ENCODE measurements around the gene THSD4.
"Not testable (repeated sequence)": the region's sequence is repeated elsewhere in the genome, so short reads cannot be mapped to it uniquely, and the experiment has no call there.

THSD4 gene

DNA sequence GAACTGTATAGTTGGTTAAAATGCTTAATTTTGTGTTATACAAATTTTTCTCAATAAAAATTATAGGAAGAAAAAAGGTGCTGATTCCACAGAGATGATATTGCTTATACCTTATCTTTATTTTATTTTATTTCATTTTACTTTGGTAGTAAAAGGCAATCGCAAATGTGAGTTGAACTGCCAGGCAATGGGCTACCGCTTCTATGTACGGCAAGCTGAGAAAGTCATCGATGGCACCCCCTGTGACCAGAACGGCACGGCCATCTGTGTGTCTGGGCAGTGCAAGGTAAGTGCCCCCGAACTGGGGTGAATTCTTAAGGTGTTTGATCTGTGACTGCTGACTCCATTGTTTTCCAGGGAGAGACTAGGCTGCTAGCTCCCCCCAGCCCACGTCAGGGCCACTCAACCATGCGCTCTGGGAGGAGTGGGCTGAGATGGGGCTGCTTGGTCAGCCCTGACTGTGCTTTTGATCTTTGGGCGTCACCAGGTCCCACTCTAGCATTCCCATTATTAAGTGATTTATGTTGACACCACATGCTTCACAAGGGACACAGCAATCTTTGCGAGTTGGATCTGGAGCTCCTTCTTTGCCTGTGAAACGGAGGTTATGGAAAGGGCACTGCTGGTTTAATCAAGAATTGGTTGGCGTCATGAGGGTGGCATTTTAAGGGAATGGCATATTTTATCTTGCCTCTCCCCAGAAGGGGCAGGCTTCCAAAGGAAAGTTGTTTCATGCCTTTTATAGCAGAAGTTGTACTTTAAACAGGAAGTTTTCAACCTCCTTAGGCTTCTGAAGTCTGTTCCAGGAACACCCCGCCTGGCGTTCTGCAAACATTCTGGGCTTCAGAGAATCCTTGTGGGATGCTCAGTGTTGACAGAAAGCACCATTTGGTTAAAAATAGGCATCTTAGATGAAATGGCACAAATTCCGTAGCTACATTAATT, 296.5 kb downstream of the THSD4 start:
- no peak for FAIRE-seq
- no peak for DNase-seq (ENCODE audit: low spot score)

DNA sequence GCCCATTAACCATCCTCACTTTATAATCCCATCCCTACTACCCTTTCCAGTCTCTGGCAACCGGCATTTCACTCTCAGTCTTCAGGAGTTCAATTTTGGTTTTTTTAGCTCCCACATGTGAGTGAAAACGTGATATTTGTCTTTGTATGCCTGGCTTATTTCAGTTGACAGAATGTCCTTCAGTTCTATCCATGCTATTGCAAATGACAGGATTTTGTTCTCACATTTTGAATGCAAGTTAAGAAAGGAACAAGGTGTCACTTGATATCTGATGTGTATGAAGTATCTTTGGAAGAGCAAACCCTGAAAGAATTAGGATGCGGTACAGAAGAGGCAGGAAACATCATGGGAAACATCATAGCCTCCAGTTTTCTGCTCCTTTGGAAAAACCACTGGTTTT, 298.1 kb downstream of the THSD4 start:
- DNase-seq (ENCODE audit: low spot score) (no peak), FAIRE-seq (no peak)

DNA sequence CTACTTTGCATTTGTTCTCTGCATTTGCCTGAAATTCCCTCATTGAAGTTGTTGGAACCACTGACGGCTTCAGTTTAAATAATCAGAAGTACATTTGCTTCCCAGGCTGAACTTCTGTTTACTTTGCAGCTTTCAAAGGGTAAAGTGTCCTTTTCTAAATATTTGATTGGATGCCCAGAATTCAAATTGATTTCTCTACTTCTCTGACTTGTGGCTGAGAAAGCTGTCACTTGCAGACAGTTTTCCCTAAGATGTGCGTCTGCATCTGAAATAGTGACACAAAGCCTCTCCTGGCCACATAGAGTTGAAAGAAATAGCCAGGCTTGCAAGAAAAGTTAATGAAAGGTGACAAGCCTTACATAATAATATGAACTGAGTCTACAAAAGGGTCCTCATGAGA, 299.6 kb downstream of the THSD4 start:
- DNase-seq (ENCODE audit: low spot score) (no peak), FAIRE-seq (no peak)

DNA sequence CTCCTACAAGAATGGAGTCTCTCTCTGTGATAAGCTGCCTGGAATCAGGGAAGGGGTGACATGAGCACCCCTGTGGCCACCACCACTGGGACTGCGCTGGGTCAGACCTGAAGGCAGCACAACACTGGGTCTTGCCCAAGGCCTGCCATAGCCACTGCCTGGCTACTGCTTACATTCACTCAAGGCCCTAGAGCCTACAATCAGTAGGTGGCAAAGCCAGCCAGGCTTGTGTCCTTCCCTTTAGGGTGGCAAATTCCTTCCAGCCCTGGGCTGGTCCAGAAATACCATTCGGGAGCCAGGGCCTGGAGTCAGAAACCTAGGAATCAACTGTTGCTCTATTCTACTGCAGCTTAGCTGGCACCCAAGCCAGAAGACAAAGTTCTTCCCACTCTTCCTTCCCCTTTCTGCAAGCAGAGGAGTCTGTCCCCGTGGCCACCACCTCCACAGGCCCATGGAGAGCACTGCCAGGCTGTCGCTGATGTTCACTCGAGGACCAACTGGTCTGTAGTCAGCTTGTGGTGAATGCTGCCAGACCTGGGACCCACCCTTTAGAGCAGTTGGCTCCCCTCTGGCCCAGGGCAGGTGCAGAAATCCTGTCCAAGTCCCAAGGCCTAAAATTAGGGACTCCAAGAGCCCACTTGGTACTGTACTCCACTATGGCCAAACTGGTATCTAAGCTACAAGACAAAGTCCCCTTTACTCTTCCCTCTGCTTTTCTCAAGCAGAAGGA, 307.4 kb downstream of the THSD4 start:
- no peak for DNase-seq (ENCODE audit: low spot score)
- no peak for FAIRE-seq

DNA sequence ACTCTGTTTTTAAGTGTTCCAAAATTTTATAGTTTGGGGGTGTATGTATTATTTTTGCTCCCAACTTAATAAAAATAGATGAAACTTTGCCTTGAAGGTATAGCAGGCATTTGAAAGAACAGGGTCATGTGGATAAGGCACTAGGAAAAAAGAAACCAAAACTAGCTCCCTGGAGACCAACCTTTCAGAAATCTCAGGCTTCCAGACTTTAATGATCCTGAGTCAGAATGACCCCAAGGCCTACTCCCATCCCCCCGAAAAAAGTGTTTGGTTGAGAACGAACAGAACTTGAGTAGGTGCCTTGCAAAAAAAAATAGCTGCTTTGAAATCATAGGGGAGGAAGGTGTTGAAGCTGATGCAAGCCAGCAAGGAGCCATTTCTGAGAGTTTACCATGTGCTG, 309.5 kb downstream of the THSD4 start:
- FAIRE-seq = no peak
- no peak for DNase-seq (ENCODE audit: low spot score)

DNA sequence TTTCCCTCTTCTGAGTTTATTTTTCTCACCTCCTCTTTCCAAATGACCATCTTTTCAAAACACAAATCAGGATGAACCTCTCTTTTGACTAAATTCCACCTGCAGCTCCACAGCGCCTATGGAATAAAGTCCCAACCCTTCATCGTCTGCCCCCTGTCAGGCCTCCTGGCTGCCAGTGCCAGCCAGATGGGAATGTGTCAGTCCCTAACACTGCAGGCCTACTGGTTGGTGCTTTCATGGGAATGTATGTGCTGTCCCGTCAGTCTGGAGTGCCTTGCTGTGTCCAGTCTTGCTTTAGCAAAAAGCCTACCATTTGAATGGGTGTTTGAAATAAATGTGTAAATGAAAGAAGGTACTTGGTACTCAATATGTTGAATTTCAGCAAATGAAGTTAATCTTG, 310.1 kb downstream of the THSD4 start:
- FAIRE-seq = no peak
- DNase-seq (ENCODE audit: low spot score) = no peak

DNA sequence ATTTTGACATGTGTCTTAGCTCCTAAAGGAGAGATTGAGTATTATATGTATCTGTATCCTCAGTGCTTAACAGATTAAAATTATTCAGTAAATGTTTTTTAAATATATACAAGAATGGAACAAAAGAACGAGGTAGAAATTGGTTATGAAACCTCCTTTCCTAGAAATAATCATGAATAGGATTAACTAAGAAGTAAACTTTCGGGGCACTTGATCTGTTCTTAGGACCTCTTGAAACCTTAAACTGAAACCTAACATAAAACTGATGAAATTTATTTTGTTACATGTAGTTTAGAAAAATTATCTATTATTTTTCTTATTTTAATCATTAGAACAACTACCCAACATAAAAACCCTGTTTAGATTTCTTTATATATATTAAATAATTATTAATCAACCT, 311.5 kb downstream of the THSD4 start:
- FAIRE-seq (no peak), DNase-seq (ENCODE audit: low spot score) (no peak)

DNA sequence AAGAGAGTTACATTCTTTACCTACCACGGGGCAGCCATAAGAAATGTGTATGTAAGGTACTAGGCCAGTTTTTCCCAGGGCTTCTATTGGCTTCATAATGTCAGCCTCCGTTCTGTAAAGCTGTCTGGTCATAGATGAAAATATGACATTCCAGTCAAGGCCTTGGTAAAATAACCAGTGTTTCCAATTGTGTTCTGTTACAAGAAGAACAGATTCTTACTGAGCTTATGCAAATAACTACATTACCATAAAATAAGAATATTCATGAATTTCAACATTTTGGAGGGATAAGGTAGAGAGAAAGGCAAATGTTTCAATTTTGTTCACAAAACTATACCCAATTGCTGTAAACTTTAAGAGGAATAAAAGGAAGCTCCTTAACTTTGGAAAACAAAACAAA, 315.5 kb downstream of the THSD4 start:
- DNase-seq (ENCODE audit: low spot score) (no peak), FAIRE-seq (no peak)

DNA sequence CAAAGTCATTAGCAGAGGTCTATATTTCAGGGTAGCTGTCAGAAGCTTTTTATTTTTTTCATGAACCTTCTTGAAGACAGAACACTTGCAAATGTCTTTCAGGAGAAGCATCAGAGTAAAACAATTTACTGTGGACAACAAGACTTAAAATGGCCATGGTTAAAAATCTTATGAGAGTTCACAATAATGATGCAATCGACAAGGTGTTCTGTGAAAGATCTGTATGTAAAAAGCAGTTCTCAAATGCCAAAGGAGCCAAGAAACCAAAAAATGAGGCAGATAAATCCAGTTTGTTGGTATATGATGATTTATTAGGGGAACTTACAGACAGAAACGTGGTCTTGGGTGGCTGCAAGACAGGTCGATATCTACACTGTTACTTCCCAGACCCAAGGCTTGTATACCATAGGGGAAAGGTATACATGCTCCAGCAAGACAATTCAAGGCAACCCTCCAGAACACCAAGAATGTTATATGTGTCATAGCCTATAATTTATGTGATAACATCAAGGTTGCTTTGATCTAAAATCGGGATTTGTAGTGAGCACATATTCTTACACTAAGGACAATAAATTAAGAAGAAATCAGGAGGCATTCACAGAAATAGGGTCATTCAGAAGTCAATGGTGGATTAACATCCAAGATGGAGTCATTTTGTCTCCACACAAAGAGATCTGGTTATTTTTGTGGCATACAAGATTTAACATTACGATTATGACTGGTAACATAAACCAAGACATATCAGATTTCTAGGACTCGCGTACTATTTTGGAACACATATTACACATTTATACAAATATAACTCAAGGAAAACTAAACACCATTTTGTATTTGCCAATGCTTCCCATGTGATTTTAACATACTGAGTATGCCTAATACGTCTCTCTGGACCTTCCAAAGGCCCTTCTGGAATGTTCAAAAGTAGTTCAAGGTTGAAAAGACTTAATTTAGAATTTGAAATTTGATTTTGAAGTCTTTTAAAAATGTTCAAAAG, 316.4 kb downstream of the THSD4 start:
- DNase-seq (ENCODE audit: low spot score) (no peak), FAIRE-seq (no peak)

DNA sequence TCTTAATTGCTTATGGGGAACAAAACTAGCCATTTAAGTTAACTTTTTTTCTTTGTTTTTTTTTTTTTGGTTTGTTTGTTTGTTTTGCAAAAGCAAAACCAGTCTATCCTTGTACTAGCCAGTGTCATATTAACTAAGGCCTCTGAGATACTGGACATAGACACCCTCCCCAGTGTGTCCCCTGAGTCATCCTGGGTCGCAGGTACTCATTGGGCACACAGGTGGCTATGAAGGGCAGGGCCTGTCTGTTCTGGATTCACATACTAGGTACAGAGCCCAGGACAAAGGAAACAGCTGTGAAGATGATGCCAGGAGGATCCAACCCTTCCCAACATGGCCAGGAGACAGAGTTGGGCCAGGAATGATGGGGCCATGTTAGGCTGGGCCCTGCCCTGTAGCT, 318.1 kb downstream of the THSD4 start:
- no peak for DNase-seq (ENCODE audit: low spot score)
- no peak for FAIRE-seq

DNA sequence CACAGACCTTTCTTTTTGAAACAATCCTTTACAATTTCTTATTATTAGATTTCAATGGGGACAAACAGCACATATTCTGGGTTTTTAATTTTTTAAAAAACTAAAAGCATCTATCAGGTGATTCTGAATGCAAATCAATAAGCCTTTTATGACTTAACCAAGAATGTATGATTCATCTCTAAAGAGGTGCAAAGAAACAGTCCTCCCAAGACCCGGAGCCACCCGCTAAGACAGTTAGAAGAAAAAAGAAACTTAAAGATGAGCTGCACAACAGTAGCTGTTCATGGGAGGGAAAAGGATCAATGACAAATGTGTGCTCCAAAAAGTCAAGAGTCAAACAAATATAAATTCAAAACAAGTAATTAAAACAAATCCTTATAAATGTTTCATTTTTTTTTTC, 319.5 kb downstream of the THSD4 start:
- FAIRE-seq = no peak

DNA sequence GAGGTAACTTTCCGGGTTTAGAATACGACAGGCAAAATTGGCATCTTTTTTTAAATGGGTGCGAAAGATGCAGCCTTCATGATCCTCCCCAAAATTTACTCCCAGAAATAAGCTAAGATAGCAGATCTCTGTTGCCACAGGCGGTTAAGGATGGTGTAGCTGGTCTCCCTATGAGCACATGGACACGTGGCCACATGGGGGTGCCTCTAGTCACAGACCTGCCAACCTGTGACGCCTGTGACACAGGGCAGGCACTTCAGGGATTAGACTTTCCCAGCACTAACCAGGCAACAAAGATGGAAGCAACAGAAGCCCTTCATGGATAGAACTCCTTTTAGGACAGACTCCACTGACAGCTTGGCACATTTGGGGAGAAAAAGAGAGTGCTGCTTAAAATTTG, 320.3 kb downstream of the THSD4 start:
- FAIRE-seq (no peak), DNase-seq (ENCODE audit: low spot score) (no peak)

More for the DNA sequence above, 319.5 kb downstream of the THSD4 start:
- DNase-seq (ENCODE audit: low spot score) = no peak

DNA sequence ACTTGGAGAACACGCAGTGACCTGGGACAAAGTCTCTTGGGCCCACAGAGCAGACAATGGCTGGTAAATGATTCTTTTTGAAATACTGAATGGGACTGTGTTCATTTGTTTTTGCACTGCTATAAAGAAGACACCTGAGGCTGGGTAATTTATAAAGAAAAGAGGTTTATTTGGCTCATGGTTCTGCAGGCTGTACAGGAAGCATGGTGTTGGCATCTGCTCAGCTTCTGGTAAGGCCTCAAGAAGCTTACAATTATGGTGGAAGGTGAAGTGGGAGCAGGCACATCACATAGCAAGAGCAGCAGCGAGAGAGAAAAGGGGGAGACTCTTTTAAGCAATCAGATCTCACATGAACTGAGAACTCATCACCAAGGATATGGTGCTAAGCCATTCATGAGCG, 321.6 kb downstream of the THSD4 start:
- FAIRE-seq (no peak), DNase-seq (ENCODE audit: low spot score) (no peak)

DNA sequence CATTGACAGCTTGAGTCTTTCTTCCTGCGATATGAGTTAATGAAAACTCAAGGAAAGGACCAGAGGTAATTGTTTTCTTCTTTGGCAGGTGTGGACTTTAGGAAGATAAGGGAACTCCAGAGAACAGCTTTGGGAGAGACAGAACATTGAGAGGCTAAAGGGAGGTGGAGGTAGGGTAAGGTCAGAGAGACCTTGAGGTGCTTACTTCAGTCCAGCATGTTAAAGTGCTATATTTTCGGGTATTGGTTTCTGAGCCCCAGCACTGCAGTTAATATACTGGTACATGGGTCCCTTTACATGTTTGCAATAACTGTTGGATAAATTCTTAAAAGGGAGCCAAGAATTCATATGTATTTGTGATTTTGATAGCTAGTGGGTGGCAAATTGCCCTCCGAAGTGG, 322.1 kb downstream of the THSD4 start:
- no peak for FAIRE-seq

DNA sequence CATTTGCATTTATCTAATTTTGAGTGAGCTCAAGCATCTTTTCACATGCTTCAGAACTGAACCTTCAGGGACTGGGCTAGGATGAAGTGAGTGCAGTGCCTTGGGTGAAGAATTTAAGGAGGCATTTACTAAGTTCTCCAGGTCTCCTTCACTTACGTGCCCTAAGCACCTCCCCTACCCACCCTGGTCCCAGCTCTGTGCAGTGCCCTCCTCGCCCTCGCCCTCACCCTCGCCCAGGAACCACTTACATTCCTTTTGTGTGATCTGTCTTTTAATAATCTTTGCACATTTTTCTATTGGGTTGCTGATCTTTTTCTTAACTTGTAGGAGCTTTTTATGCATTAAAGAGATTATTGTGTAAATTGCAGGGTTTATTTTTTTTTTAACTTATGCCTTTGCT, 322.6 kb downstream of the THSD4 start:
- no peak for FAIRE-seq
- DNase-seq (ENCODE audit: low spot score) = no peak

More for the DNA sequence above, 322.1 kb downstream of the THSD4 start:
- DNase-seq (ENCODE audit: low spot score) = no peak

DNA sequence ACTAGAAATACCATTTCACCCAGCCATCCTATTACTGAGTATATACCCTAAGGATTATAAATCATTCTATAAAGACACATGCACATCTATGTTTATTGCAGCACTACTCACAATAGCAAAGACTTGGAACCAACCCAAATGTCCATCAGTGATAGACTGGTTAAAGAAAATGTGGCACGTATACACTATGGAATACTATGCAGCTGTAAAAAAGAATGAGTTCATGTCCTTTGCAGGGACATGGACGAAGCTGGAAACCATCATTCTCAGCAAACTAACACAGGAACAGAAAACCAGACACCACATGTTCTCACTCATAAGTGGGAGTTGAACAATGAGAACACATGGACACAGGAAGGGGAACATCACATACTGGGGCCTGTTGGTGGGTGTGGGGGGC, 324.2 kb downstream of the THSD4 start:
- DNase-seq (ENCODE audit: low spot score); FAIRE-seq: not testable (repeated sequence)

DNA sequence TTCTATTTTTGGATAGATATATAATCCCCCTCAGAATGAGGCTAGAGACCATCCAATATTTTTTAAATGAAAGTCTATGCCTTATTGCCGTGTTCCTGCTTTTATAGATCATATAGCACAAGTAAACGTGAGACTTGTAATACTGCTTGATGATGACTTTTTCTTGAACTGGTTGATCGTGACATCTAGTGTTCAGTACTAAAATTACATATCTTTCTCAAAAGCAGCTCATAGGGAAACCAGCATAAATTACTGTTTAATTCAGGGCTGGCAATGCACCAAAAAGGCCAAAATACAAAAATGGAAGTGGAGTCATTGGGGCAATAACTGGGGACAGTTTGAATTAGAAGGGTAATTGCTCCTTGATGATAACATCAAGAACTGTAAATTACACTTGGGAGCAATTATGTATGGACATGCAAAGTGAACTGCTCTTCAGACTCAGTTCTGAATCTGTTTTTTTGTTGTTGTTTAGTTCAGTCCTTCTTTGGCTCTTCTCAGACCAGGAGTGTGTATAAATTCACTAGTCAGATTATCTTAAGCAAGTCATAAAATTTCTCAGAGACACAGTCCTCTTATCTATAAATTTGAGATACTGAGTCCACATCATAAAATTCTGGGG, 325.3 kb downstream of the THSD4 start:
- peak; percentile 29 for FAIRE-seq
- peak; percentile 62 for DNase-seq (ENCODE audit: low spot score)

DNA sequence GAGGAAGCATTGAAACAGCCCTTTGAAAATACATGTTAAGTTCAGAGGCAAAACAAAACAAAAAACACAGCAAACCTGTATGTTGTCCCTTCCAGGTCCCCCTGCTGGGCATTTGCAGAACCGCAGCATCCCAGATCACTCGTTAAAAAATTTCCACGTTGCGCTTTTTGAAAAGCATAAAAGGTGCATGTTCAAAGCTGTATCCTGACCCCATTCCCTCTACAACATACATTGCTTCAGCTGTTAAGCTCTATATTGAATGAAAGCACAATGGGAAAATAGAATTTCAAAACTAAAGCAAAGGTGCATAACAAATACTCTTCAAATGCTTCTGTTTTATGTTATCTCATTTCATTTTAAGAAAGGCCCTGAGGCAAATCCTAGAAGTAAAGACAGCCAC, 328.3 kb downstream of the THSD4 start:
- no peak for FAIRE-seq
- DNase-seq (ENCODE audit: low spot score) = no peak

DNA sequence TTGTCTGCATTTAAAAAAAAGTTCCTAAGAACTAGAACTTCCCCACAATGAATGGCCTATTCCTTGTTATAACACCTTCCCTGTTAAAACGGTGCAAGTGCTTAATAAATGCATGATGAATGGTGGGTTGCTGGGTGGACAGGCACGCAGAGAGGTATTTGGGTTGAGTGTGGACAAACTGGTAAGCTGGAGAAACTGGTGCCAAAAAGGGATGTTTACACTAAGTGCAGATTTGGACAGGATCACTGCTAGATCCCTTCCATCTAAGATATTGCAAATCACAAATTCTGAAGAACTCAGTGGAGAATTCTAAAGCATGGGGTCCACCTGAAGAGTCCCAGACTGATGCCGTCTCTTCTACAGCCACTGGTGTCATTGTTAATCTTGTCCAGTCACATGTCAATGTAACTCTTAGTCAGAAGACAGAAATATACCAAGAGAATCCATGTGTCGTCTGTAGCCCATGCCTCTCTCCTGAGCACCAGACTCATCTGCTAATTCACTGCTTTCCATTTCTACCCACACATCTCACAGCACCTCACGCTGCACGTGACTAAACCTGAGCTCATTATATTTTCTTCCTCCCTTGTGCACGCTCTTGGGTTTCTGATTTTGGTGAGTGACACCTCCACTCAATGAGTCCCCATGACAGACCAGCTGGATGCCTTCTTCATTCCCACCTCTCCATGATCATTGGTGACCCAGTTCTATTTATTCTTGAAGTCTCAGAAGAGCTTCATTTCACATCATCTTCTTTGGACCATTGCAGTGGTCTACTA, 328.9 kb downstream of the THSD4 start:
- no peak for DNase-seq (ENCODE audit: low spot score)
- no peak for FAIRE-seq

All from RCC 7860 (cell line).